ENCODE measurements around the gene GOLGA8R.
"Not testable (repeated sequence)": the region's sequence is repeated elsewhere in the genome, so short reads cannot be mapped to it uniquely, and the experiment has no call there.

GOLGA8R gene, protein sequence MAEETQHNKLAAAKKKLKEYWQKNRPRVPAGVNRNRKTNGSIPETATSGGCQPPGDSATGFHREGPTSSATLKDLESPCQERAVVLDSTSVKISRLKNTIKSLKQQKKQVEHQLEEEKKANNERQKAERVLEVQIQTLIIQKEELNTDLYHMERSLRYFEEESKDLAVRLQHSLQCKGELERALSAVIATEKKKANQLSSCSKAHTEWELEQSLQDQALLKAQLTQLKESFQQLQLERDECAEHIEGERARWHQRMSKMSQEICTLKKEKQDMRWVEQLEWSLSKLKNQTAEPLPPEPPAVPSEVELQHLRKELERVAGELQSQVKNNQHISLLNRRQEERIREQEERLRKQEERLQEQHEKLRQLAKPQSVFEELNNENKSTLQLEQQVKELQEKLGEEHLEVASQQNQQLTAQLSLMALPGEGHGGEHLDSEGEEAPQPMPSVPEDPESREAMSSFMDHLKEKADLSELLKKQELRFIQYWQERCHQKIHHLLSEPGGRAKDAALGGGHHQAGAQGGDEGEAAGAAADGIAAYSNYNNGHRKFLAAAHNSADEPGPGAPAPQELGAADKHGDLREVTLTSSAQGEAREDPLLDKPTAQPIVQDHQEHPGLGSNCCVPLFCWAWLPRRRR

GRCh38 chr15:30414160-30414559, at the start of gene GOLGA8R:
GOLGA8R (minus strand) TSS chr15:30414260; CDS start chr15:30414162, 98 bp downstream.
- H3K9me3 ChIP-seq (ENCODE audit: control insufficient read depth, low read length); H3K9ac ChIP-seq (ENCODE audit: low read length); H3K27me3 ChIP-seq (ENCODE audit: control insufficient read depth, insufficient read depth, low read length); H3K4me1 ChIP-seq (ENCODE audit: control insufficient read depth, insufficient read depth, low read length); H3K4me3 ChIP-seq (ENCODE audit: low read length); H3K36me3 ChIP-seq (ENCODE audit: control insufficient read depth, insufficient read depth, low read length): not testable (repeated sequence)

DNA sequence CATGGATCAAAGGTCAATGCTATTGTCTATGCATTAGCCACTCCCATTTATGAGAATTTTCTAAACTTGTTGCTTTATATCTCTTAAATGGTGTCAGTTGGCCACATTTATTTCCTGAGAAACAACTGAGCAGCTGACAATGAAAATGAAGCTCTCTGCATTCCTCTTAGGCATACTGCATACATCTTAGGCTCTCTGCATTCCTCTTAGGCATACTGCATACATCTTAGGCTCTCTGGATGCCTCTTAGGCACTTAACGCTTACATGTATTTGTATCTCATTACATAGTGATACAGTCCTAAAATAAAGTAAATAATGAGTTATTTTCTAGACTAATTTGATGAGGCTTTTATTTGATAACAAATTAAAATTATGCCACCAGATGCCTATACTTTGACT, 49.8 kb upstream of the GOLGA8R start:
- not testable (repeated sequence) for H3K27me3 ChIP-seq (ENCODE audit: control insufficient read depth, insufficient read depth, low read length); H3K9me3 ChIP-seq (ENCODE audit: control insufficient read depth, low read length); H3K36me3 ChIP-seq (ENCODE audit: control insufficient read depth, insufficient read depth, low read length); H3K4me1 ChIP-seq (ENCODE audit: control insufficient read depth, insufficient read depth, low read length); H3K4me3 ChIP-seq (ENCODE audit: low read length); H3K9ac ChIP-seq (ENCODE audit: low read length)

DNA sequence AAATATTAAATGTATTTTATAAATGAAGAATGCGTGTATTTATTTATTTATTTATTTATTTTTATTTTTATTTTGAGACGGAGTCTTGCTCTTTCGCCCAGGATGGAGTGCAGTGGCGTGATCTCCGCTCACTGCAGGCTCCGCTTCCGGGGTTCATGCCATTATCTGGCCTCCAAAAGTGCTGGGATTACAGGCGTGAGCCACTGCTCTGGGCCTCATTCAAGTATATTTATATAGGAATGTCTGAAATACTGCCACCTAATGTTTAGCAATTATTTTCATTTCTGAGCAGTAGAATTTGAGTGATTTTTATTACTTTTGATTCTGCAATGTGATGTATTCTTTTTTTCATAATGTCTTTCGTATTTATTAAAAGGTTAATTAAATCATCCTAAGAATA, 48.1 kb upstream of the GOLGA8R start:
- not testable (repeated sequence) for H3K9ac ChIP-seq (ENCODE audit: low read length); H3K4me1 ChIP-seq (ENCODE audit: control insufficient read depth, insufficient read depth, low read length); H3K36me3 ChIP-seq (ENCODE audit: control insufficient read depth, insufficient read depth, low read length); H3K27me3 ChIP-seq (ENCODE audit: control insufficient read depth, insufficient read depth, low read length); H3K9me3 ChIP-seq (ENCODE audit: control insufficient read depth, low read length); H3K4me3 ChIP-seq (ENCODE audit: low read length)

DNA sequence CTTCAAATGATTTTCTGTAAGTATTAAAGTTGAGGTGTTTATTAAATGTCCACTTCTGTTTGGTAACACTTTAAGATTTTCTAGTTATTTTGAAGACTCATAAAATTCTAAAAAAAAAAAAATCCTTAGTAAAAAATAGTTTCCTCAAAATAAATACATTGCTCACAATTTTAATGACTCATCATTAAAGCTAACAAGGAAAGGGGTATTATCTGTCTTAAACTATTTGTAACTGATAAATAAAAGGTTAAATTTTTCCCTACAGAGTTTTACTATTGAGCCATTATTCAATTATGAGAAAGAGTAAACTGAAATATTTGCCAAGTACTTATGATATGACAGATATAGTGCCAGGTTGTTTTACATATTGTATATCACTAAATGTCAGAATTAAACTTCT, 38.6 kb upstream of the GOLGA8R start:
- not testable (repeated sequence) for H3K4me1 ChIP-seq (ENCODE audit: control insufficient read depth, insufficient read depth, low read length)

GRCh38 chr15:30438348-30438747, 24.3 kb upstream of the GOLGA8R start:
- H3K4me3 ChIP-seq (ENCODE audit: low read length); H3K9ac ChIP-seq (ENCODE audit: low read length); H3K36me3 ChIP-seq (ENCODE audit: control insufficient read depth, insufficient read depth, low read length); H3K9me3 ChIP-seq (ENCODE audit: control insufficient read depth, low read length); H3K27me3 ChIP-seq (ENCODE audit: control insufficient read depth, insufficient read depth, low read length); H3K4me1 ChIP-seq (ENCODE audit: control insufficient read depth, insufficient read depth, low read length): not testable (repeated sequence)

More for the DNA sequence above, 38.6 kb upstream of the GOLGA8R start:
- H3K27me3 ChIP-seq (ENCODE audit: control insufficient read depth, insufficient read depth, low read length); H3K9ac ChIP-seq (ENCODE audit: low read length); H3K9me3 ChIP-seq (ENCODE audit: control insufficient read depth, low read length); H3K36me3 ChIP-seq (ENCODE audit: control insufficient read depth, insufficient read depth, low read length); H3K4me3 ChIP-seq (ENCODE audit: low read length): not testable (repeated sequence)

DNA sequence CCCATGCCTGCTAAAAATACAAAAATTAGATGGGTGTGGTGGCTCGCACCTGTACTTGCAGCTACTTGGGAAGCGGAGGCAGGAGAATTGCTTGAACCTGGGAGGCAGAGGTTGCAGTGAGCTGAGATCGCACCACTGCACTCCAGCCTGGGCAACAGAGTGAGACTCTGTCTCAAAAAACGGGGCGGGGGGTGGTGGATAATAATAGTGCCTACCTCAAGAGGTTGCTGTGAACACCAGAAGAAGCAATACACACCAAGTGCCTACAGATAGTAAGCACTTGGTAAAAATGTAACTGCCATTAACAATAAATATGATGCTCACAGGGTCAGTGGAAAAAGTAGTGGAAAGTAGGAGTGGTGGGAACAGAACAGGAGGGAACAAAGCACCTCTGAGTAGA, 21.8 kb upstream of the GOLGA8R start:
- H3K4me3 ChIP-seq (ENCODE audit: low read length); H3K27me3 ChIP-seq (ENCODE audit: control insufficient read depth, insufficient read depth, low read length); H3K4me1 ChIP-seq (ENCODE audit: control insufficient read depth, insufficient read depth, low read length); H3K9me3 ChIP-seq (ENCODE audit: control insufficient read depth, low read length); H3K9ac ChIP-seq (ENCODE audit: low read length); H3K36me3 ChIP-seq (ENCODE audit: control insufficient read depth, insufficient read depth, low read length): not testable (repeated sequence)

GRCh38 chr15:30420723-30421122, 6.7 kb upstream of the GOLGA8R start:
- H3K9me3 ChIP-seq (ENCODE audit: control insufficient read depth, low read length); H3K9ac ChIP-seq (ENCODE audit: low read length); H3K4me1 ChIP-seq (ENCODE audit: control insufficient read depth, insufficient read depth, low read length): not testable (repeated sequence)

DNA sequence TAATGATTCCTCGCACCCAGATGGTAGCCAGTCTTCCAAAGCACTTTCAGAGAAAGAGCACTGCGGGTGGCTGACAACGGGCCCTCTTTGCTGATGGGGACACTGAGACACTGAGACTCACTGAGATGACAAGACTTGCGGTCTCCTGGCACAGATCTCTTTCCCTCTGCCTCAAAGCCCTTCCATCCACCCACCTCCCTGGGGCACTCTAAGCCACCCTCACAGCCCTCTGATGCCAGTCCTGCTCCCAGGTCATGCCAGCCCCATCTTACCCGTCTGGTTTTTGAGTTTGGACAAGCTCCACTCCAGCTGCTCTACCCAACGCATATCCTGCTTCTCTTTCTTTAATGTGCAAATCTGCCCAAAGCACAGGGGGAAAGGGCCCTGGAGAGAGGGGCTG, 6.4 kb downstream of the GOLGA8R start:
- not testable (repeated sequence) for H3K4me3 ChIP-seq (ENCODE audit: low read length); H3K4me1 ChIP-seq (ENCODE audit: control insufficient read depth, insufficient read depth, low read length); H3K9ac ChIP-seq (ENCODE audit: low read length); H3K27me3 ChIP-seq (ENCODE audit: control insufficient read depth, insufficient read depth, low read length); H3K9me3 ChIP-seq (ENCODE audit: control insufficient read depth, low read length); H3K36me3 ChIP-seq (ENCODE audit: control insufficient read depth, insufficient read depth, low read length)

More at GRCh38 chr15:30420723-30421122, 6.7 kb upstream of the GOLGA8R start:
- not testable (repeated sequence) for H3K36me3 ChIP-seq (ENCODE audit: control insufficient read depth, insufficient read depth, low read length); H3K4me3 ChIP-seq (ENCODE audit: low read length); H3K27me3 ChIP-seq (ENCODE audit: control insufficient read depth, insufficient read depth, low read length)

GRCh38 chr15:30398988-30399387, 15.1 kb downstream of the GOLGA8R start:
- not testable (repeated sequence) for H3K27me3 ChIP-seq (ENCODE audit: control insufficient read depth, insufficient read depth, low read length)

GRCh38 chr15:30393664-30393991, 20.4 kb downstream of the GOLGA8R start:
- H3K9ac ChIP-seq (ENCODE audit: low read length); H3K36me3 ChIP-seq (ENCODE audit: control insufficient read depth, insufficient read depth, low read length); H3K9me3 ChIP-seq (ENCODE audit: control insufficient read depth, low read length); H3K4me1 ChIP-seq (ENCODE audit: control insufficient read depth, insufficient read depth, low read length); H3K4me3 ChIP-seq (ENCODE audit: low read length); H3K27me3 ChIP-seq (ENCODE audit: control insufficient read depth, insufficient read depth, low read length): not testable (repeated sequence)

More at GRCh38 chr15:30398988-30399387, 15.1 kb downstream of the GOLGA8R start:
- H3K36me3 ChIP-seq (ENCODE audit: control insufficient read depth, insufficient read depth, low read length); H3K9me3 ChIP-seq (ENCODE audit: control insufficient read depth, low read length); H3K4me3 ChIP-seq (ENCODE audit: low read length); H3K9ac ChIP-seq (ENCODE audit: low read length); H3K4me1 ChIP-seq (ENCODE audit: control insufficient read depth, insufficient read depth, low read length): not testable (repeated sequence)

DNA sequence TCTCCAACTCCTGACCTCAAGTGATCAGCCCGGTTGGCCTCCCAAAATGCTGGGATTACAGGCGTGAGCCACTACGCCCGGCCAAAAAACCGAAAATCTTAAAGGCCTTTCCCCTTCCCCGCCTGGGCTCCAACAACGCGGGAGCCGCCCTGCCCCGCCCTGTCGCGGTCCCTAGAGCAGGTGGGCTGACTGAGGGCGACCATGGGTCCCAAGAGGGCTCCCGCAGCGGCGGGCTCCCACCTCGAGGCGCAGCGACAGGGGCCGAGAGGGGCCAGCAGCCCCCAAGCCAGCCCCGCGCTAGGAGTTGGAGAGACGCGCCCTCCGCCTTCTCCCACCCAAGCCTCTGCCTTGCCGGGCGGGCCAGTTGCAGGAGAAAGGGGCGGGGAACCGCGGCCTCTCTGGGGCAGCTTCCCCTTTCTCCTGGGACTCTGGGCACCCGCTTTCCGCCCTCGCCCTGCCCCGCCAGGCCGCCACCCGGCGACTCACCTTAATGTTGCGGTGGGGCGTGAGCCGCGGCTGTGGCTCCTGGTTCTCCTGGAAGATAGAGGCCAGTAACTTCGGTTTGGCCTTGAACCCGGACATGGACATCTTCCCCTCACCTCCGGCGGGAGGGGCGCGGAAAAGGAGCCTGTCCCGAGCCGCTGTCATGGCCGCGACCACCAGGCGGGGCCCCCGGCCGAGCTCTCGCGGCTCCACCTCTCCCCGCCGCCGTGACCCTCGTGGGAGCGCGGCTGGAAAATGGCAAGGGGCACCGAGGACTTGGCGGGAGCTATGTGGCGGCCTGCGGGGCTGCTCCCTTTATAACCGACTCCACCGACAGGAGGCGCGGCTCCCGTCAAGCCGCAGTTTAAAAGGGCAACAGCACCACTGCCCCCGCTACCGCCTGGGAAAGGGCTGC, 21.0 kb downstream of the GOLGA8R start, which contains the start of gene CHRFAM7A:
TSS of gene CHRFAM7A (minus strand) at position 775 of the 898 bp plus-strand sequence. CDS start 10,189 bp downstream, outside the sequence.
- not testable (repeated sequence) for H3K27me3 ChIP-seq (ENCODE audit: control insufficient read depth, insufficient read depth, low read length); H3K36me3 ChIP-seq (ENCODE audit: control insufficient read depth, insufficient read depth, low read length); H3K9me3 ChIP-seq (ENCODE audit: control insufficient read depth, low read length); H3K9ac ChIP-seq (ENCODE audit: low read length); H3K4me1 ChIP-seq (ENCODE audit: control insufficient read depth, insufficient read depth, low read length); H3K4me3 ChIP-seq (ENCODE audit: low read length)

- not testable (repeated sequence) for H3K4me1 ChIP-seq (ENCODE audit: control insufficient read depth, insufficient read depth, low read length); H3K9ac ChIP-seq (ENCODE audit: low read length); H3K36me3 ChIP-seq (ENCODE audit: control insufficient read depth, insufficient read depth, low read length); H3K27me3 ChIP-seq (ENCODE audit: control insufficient read depth, insufficient read depth, low read length); H3K4me3 ChIP-seq (ENCODE audit: low read length); H3K9me3 ChIP-seq (ENCODE audit: control insufficient read depth, low read length)
Measured at GRCh38 chr15:30386318-30386887, 27.7 kb downstream of the GOLGA8R start.

Measured in mucosa of stomach (tissue), 1 donor.